GM12891 (cell line): ENCODE measurements around the gene GPATCH1.

Experiments
- POLR2A ChIP-seq: IDR thresholded peaks from 2 replicates; pipeline ENCODE4 v1.6.1; 2011; ENCODE audit warnings: low read depth, low read length, control low read depth
- POLR2AphosphoS5 ChIP-seq: IDR thresholded peaks from 2 replicates; pipeline ENCODE4 v1.6.1; 2011; ENCODE audit warnings: low read depth, low read length, control low read depth

DNA sequence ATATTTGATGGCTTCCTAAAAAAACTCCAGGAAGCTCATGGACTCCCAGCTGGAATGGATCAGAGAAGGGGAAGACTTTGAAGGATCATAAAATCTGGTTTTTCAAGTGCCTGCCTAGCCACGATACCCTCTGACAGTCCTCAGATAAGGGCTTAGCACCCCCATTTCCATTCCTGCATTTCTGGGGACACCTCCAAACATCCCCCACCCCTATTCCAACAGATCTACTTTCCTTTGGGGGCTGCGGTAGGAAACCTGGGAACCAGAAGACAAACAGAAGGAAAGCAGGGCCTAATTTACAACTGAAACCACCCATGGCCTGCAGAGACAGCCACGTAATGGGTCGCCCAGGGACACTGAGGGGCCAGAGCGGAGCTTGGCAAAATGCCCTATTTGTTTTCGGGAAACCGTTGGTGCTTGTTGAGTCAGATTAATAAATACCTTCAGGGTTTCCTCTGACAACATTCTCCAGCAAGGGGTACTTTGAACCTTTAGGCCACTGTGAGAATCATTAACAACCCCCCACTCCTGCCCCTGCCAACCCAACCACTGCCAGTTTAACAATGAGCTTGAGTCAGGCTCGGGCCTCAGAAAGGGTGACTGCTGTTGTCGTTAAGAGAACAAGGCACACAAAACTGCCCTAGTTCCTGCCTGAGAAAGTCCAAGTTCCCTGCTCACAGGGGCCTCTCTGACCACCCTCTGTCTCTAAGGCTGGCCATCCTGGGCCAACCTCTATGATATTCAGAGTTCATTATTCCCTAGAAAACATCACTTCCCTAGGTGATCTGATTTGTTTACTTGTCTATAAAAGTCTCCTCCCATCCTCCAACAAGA lies 39.8 kb upstream of the GPATCH1 start:
- TF ChIP-seq POLR2A, result no peak
- TF ChIP-seq POLR2AphosphoS5, result no peak
